Left lung (tissue), 10 donors: ENCODE data around the gene PLEKHM2. TPM values are rescaled to one million over a fixed set of nuclear protein-coding genes. Genes with fewer than 3 reads are reported as not detected.
A peak's percentile ranks its signal among the peaks of the same experiment; 100 is the strongest.

Experiments used
- ATAC-seq: fragments of 200-7000 bp; cut with Tn5 transposase; one replicate; pipeline ENCODE4 v1.9.1; 2020; ENCODE audit warnings: moderate library complexity
- DNase-seq, 4 donors: peaks; one replicate each; pipeline ENCODE4 v3.0.0-alpha.2; 2013 to 2020
- H3K27ac ChIP-seq, 2 donors: fragments of 200-600 bp; sonication (generic) in 1 of 2; one replicate each; pipeline versions ENCODE4 v1.5.0 to v1.8.0; 2020 to 2021
- H3K27me3 ChIP-seq, 2 donors: fragments of 200-600 bp; sonication (generic) in 1 of 2; one replicate each; pipeline versions ENCODE4 v1.5.0 to v1.8.0; 2020 to 2021
- H3K36me3 ChIP-seq, 2 donors: fragments of 200-600 bp; sonication (generic) in 1 of 2; one replicate each; pipeline versions ENCODE4 v1.5.0 to v1.8.0; 2020 to 2021
- H3K4me1 ChIP-seq, 2 donors: fragments of 200-600 bp; one replicate each; pipeline ENCODE4 v1.8.0; 2021
- H3K4me3 ChIP-seq, 2 donors: fragments of 200-600 bp; sonication (generic) in 1 of 2; one replicate each; pipeline versions ENCODE4 v1.5.0 to v1.8.0; 2020 to 2021; ENCODE audit warnings: mild to moderate bottlenecking in 1 of 2
- H3K9me3 ChIP-seq, 2 donors: fragments of 200-600 bp; sonication (generic) in 1 of 2; one replicate each; pipeline versions ENCODE4 v1.5.0 to v1.8.0; 2020 to 2021
- intact Hi-C, 2 donors: fragments of 100-400 bp; cut with DNase I; formaldehyde crosslinking; loops; one replicate each; pipeline versions ENCODE4 v1.11.2 to v1.14.2; 2022
- polyA plus RNA-seq, 6 donors: library from polyadenylated mRNA; unstranded; fragments of 120-200 nt; gene quantifications; one replicate each; pipeline ENCODE4 v1.2.1, GENCODE V29; 2013; ENCODE audit not compliant: insufficient read length in 6 of 6
- total RNA-seq, 2 donors: library from RNA; stranded (reverse); fragmentation: NEBNext Ultra II Directional; extraction: Animal tissue kit (Norgen Biotek cat#: 25700); gene quantifications; one replicate each; pipeline ENCODE4 v1.2.1, GENCODE V29; 2021
- TF ChIP-seq, protein P1 (sequence below), 2 donors: fragments of 200-600 bp; sonication (generic) in 1 of 2; IDR thresholded peaks; one replicate each; pipeline versions ENCODE4 v1.5.0 to v1.8.0; 2021; ENCODE audit warnings: antibody characterized with exemption in 2 of 2
- donor health status: DM: no; HTN: yes; CAD: no.
- donor health status: DM: no; HTN: no; CAD: no.

Gene PLEKHM2
- total and polyA plus RNA-seq, 8 donors: 51.5 to 86.8 (median 60.1) TPM

DNA sequence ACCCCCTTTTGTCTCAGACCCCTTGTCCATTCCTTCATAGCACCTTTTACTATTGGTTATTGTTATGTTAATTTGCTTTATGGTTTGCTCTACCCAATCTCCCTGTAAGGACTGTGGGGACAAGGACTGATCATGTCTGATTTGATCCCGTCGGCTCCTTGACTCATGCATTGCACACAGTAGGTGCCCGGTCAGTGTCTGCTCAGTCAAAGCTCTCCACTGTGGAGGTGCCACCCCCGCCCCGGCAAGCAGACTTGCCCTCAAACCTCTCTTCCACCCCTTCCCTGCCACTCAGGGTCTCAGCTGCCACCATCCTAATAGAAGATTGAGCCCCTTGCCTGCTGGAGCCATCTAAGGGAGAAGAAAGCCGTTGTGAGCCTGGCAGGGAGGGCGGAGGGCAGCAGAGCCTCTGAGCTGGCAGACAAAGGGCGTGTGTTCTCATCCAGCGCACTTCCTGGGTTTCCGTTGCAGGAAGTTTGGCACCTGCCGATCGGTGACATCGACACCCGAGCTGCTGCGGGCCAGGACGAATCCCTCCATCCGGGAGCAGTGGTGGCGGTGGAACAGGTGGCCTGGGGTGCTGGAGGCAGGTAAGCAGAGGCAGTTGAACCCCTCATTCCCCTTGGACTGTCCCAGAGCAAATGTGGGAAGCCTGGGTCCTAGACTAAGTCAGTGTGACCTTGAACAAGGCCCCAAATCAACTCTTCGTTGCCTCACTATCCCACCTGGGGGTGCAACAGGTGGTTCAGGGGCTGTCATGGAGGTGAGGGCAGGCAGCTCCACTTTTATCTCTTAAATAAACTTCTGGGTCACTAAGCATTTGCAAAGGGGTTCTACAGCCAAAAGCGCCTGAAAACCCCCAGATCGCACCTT lies 72.3 kb downstream of the PLEKHM2 start:
- ATAC-seq (no peak), DNase-seq (no peak)
- no peaks in the 10 kb centered on the region for H3K36me3 ChIP-seq
- TF ChIP-seq, protein P1, sequence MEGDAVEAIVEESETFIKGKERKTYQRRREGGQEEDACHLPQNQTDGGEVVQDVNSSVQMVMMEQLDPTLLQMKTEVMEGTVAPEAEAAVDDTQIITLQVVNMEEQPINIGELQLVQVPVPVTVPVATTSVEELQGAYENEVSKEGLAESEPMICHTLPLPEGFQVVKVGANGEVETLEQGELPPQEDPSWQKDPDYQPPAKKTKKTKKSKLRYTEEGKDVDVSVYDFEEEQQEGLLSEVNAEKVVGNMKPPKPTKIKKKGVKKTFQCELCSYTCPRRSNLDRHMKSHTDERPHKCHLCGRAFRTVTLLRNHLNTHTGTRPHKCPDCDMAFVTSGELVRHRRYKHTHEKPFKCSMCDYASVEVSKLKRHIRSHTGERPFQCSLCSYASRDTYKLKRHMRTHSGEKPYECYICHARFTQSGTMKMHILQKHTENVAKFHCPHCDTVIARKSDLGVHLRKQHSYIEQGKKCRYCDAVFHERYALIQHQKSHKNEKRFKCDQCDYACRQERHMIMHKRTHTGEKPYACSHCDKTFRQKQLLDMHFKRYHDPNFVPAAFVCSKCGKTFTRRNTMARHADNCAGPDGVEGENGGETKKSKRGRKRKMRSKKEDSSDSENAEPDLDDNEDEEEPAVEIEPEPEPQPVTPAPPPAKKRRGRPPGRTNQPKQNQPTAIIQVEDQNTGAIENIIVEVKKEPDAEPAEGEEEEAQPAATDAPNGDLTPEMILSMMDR (IDR thresholded peaks at IDR 0.05): no peak
- intact Hi-C loops: no loop called here
- no peaks in the 10 kb centered on the region for H3K9me3 ChIP-seq
- peaks cover 11 to 31% of the 10 kb centered on the region in 2 donors for H3K4me1 ChIP-seq
- H3K4me3 ChIP-seq: no peak overlapping the region
- no peak overlapping the region for H3K27ac ChIP-seq
- H3K27me3 ChIP-seq: peaks cover 14 to 61% of the 10 kb centered on the region in 2 donors

DNA sequence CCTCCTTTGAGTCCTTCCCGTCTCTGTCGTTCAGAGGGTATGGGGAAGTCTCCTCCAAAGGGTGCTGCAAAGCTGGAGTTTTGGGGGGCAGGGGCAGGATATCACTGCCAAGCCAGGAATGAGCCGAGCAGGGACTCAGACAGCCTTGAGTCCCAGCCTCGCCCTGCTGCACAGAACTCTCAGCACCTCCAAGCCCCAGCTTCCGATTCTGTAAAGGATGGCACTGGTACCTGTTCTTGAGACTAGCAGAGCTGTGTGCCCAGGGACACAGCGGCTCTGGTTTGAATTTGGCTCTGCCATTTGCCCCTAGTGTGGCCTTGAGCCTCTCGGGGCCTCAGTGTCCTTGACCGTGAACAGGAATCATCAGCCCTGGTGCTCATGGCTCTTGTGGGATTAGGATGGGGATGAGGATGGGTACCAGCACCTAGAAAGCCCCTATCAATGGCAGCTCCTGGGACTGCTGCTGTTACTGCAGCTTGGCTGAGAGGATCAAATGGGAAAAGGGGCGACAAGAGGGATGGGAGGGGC lies 73.0 kb downstream of the PLEKHM2 start:
- intact Hi-C loops: no loop called here
- TF ChIP-seq, protein P1 (IDR thresholded peaks at IDR 0.05): no peak
- peaks cover 11 to 31% of the 10 kb centered on the region in 2 donors for H3K4me1 ChIP-seq
- H3K4me3 ChIP-seq: no peak overlapping the region
- ATAC-seq (no peak), DNase-seq (no peak)
- no peaks in the 10 kb centered on the region for H3K9me3 ChIP-seq
- H3K36me3 ChIP-seq: no peaks in the 10 kb centered on the region
- H3K27ac ChIP-seq: no peak overlapping the region
- peaks cover 14 to 68% of the 10 kb centered on the region in 2 donors for H3K27me3 ChIP-seq

DNA sequence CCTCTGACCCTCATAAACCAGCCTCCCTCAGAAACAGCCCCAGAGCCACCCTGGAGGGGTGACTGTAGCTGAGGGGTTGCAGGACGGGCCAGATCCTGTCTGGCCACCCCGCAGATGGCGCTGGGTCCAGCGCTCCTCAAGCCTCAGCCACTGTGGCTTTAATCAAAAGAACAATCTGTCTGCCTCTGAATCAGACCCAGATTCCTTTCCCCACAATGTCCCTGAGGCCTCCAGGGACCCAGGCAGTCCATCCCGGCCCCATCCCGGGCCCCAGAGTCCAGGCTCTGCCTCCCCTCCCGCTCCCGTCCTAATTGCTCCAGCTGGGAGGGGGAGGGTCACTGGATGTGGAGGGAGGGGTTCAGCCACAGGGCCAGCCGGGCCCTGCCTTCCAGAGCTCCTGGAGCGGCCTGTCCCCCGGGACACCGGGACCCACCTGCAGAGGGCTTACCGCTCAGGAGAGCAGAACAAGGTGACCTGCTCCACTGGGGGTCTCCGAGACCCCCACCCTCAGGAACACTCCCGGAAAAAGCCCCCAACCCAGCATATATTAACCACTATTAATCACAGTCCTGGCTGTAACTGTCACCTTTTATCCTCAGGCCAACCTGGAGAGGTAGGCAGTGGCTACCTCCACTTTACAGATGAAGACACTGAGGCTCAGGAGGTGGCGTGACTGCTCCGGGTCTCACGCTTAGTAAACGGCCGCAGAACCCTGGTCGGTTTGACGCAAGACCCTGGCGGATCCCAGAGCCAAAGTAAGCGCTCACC lies 73.6 kb downstream of the PLEKHM2 start:
- Histone ChIP-seq H3K27ac (no peak overlapping the region), H3K27me3 (peaks cover 14 to 75% of the 10 kb centered on the region in 2 donors), H3K4me1 (peaks cover 11 to 31% of the 10 kb centered on the region in 2 donors), H3K36me3 (no peaks in the 10 kb centered on the region), H3K4me3 (peak overlapping the region; percentile 45 to 61), H3K9me3 (no peaks in the 10 kb centered on the region)
- intact Hi-C loops: no loop called here
- ATAC-seq (peak; percentile 5), DNase-seq (peak in 1 of 4 donors; percentile 56)
- TF ChIP-seq, protein P1 (IDR thresholded peaks at IDR 0.05): no peak

DNA sequence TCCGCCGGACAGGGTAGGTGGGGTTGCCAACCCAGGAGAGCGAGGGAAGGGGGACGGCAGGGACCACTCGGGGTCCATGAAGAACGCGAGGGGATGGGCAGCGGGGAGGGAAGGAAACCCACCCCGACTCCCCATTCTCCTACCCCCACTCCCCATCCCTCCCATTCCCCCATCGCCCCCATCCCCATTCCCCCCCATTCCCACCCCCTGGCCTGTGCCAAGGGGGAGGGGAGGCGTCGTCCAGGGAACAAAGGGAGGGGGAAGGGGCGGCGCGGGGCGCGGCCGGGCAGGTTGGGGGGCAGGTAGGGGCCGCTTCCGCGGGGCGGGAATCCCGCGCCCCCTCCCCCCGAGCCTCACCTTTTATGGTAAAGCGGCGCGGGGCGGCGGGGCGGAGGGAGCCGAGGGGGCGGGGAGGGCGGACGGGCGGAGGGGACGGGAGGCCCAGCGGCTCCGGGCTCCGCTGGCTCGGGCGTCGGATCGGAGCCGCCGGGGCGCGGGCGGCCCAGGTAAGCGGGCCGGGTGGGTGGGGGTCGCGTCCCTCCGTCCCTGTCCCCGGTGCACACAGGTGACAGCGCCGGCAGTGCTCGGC lies 74.3 kb downstream of the PLEKHM2 start, which contains the start of gene FBLIM1:
FBLIM1 (plus strand) TSS at position 453 of the 589 bp plus-strand sequence. CDS start 6,189 bp downstream, outside the sequence.
- Histone ChIP-seq H3K4me1 (peaks cover 11 to 31% of the 10 kb centered on the region in 2 donors), H3K9me3 (no peaks in the 10 kb centered on the region), H3K27ac (peak within 1 kb of the TSS; percentile 52 to 65), H3K4me3 (peak within 1 kb of the TSS; percentile 45 to 61), H3K27me3 (peaks cover 14 to 76% of the 10 kb centered on the region in 2 donors), H3K36me3 (no peaks in the 10 kb centered on the region)
- TF ChIP-seq, protein P1 (IDR thresholded peaks at IDR 0.05): no peak
- ATAC-seq (peak; percentile 46), DNase-seq (peak in 1 of 4 donors; percentile 58)
- intact Hi-C loops: no loop called here
